Fibroblast of villous mesenchyme (primary cell): ENCODE measurements around the gene NAA10. TPM values are rescaled to one million over a fixed set of nuclear protein-coding genes. Genes with fewer than 3 reads are reported as not detected.

Experiments used
- DNase-seq: peaks from one replicate; pipeline ENCODE4 v3.0.0-alpha.2; 2010; ENCODE audit warnings: low read depth
- H3K4me3 ChIP-seq: 2 replicates; pipeline ENCODE4 v1.5.1; 2011; ENCODE audit warnings: low read depth, mild to moderate bottlenecking, low read length
- total RNA-seq: library from RNA; depleted of rRNA; stranded (reverse); fragments of >200 nt; gene quantifications from 2 replicates; pipeline ENCODE4 v1.2.3, GENCODE V29; 2012
- TF ChIP-seq, protein P1 (sequence below): IDR thresholded peaks from 2 replicates; pipeline ENCODE4 v1.5.1; 2012; ENCODE audit warnings: low read depth, mild to moderate bottlenecking, low read length; ENCODE audit not compliant: insufficient read depth

Gene NAA10
- total RNA-seq, 1 donor: 62.2 TPM

DNA sequence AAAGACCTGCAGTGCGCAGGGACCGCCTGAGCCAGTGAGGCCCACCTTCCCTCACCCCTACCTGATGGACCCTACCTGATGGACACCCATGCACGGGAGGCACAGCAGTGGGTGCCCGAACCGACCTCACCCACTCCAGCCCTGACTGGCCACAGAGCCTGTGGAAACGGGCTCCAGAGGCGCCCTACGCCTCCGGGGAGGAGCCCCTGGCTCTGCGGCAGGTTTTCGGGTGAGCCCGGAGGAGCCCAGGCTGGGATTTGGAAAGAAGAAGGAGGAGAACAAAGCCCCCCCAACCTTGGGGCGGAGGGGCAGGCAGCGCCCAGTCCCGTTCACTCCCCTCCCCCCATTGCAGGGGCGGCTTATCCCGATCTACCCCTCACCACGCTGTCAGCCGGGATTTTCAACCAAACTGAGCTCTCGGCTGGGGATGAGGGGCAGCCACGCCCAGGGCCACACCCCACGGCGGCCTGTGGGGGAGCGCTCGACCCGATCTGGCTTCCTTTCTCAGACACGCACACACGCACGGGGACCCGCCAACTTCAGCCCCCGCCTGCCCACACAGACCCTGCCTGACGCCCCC, 49.5 kb downstream of the NAA10 start:
- DNase-seq: no peak
- TF ChIP-seq, protein P1, sequence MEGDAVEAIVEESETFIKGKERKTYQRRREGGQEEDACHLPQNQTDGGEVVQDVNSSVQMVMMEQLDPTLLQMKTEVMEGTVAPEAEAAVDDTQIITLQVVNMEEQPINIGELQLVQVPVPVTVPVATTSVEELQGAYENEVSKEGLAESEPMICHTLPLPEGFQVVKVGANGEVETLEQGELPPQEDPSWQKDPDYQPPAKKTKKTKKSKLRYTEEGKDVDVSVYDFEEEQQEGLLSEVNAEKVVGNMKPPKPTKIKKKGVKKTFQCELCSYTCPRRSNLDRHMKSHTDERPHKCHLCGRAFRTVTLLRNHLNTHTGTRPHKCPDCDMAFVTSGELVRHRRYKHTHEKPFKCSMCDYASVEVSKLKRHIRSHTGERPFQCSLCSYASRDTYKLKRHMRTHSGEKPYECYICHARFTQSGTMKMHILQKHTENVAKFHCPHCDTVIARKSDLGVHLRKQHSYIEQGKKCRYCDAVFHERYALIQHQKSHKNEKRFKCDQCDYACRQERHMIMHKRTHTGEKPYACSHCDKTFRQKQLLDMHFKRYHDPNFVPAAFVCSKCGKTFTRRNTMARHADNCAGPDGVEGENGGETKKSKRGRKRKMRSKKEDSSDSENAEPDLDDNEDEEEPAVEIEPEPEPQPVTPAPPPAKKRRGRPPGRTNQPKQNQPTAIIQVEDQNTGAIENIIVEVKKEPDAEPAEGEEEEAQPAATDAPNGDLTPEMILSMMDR: no peak
- peak overlapping the region; percentile 2 for H3K4me3 ChIP-seq

DNA sequence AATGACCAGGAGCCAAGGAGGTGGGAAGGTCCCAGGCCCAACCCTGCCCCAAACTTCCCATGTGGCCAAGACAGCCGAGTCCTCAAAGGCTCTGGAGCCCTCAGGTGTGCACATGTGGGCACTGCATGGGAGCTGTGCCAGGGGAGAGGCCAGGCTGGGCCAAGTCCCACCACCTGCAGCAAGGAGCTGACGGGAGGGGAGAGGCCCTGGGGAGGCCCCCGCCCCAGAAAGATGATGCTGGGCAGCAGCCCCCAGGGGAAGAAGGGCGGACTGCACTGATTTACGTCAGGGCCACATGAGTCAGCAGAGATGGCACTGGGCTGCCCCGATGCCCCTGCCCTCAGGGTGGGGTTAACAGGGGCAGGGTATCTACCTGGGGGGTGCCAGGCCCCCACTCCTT, 50.2 kb downstream of the NAA10 start:
- DNase-seq: no peak
- TF ChIP-seq, protein P1: no peak
- H3K4me3 ChIP-seq: no peak overlapping the region

DNA sequence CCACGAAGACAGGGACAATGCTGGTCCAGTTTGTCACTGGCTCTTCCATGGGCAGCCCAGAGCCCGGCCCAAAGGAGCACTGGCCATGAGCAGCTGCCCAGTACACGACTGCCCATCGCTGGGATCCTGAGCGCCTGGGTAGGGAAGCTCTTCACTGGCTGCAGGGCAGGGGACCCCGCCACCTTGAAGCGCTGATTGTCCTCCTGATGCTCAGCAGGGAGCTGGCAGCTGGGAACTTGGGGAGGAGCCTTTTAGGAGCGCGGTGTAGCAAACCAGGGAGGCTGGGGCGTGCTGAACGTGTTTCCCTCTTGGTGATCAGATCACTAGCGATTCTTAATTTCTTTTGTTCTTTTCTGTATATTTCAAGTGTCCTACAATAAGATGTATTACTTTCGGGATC, 50.7 kb downstream of the NAA10 start:
- no peak for DNase-seq
- TF ChIP-seq, protein P1: no peak
- no peak overlapping the region for H3K4me3 ChIP-seq

DNA sequence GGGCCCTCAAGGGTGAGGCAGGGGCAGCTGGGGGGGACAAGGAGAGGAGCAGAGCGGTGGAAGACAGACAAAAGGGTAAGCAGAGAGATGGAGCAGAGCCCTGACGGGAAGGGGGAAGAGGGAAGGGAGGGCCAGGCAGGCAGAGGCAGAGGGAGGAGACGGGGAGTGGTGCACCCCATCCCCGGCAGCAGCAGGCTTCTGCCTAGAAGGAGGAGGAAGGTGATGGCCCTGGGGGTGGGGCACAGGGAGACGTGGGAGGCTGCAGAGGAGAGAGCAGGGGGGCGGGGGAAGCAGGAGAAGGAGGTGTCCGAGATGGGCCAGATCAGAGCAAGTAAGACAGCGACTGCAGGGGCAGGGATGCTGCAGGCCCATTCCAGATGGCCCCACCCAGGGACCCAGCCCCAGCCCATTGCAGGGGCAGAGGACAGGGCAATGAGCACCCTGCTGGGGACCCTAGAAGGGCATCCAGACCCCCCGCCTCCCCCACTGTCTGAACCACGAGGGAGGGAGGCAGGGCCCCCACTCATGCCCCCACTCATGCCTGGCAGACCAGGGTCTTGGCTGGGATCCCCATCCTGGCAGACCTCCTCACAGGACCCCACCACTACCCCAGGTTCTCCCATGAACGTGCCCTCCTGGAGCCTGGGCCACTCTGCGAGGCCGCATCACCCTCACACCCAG, 51.5 kb downstream of the NAA10 start:
- H3K4me3 ChIP-seq: no peak overlapping the region
- TF ChIP-seq, protein P1: no peak
- no peak for DNase-seq

DNA sequence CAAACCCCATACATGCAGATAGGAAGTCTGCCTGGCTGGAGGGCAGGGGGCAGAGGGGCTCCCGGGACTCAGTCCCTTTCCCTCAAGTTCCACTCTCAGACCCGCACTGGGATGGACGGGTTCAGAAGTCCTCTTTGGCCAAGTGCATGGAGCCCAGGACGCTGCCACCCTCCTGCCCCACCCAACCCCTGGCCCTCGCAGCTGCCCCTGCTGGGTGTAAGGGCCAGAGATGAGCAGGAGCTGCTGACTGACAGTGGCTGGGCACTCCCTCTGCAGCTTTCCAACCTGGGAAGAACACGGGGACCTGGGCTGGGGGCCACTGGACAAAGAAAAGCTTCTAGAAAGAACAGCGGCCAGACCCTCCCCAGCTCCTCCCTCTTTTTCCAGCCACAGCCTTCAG, 52.3 kb downstream of the NAA10 start:
- DNase-seq: no peak
- TF ChIP-seq, protein P1: no peak
- H3K4me3 ChIP-seq: no peak overlapping the region

DNA sequence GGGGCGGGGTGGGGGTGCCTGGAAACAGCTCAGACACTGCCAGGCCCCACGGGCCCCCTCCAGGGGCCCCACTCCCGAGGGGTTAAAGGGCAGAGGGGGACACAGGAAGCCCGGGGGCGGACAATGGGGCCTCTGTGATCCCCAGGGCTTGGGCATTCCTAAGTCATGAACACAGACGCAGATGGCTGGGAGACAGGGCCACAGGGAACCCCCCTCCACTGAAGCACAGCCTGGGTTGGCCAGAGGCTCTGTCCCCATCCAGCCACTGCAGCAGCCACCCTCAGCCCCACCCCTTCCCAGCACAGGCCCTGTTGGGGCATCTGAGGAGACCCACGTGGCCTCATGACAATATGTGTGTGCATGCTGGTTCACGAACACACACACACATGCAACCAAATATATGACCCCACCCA, 52.7 kb downstream of the NAA10 start:
- DNase-seq: peak; percentile 12
- no peak overlapping the region for H3K4me3 ChIP-seq
- TF ChIP-seq, protein P1: no peak
